ENCODE measurements around the gene TSEN34. TPM values are rescaled to one million over a fixed set of nuclear protein-coding genes. Genes with fewer than 3 reads are reported as not detected.
"Not testable (repeated sequence)": the region's sequence is repeated elsewhere in the genome, so short reads cannot be mapped to it uniquely, and the experiment has no call there.

The TSEN34 gene
- total RNA-seq, 4 donors from 2014 or later = 40.9 to 48.9 (median 43.9) TPM

DNA sequence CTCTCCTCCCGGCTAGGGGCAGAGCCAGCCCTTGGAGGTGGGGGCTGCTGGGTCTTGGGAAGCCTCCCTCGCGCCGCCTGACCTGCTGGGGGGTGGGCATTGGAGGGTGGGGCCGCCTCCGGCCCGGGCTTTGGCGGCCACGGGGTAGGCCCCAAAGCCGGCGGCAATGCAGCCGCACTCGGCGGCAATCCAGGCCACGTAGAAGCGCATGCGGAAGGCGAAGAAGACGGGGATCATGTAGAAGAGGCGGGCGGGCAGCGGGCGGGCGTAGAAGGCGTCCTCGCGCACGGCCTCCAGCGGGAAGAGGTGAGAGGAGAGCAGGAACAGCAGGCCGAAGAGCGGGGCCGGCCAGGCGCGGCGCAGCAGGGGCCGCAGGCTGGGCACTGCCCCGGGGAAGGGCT is 10.4 kb upstream of the TSEN34 start:
- Histone ChIP-seq H3K9me3 (no peaks in the 10 kb centered on the region), H3K4me3 (no peak overlapping the region), H3K27me3 (no peaks in the 10 kb centered on the region), H3K4me1 (no peaks in the 10 kb centered on the region), H3K27ac (no peak overlapping the region), H3K36me3 (no peaks in the 10 kb centered on the region)
- intact Hi-C loops (cut with DNase I; ENCODE audit: low total_unique reads) (no loop called here), in situ Hi-C loops (cut with MboI; ENCODE audit: low sequenced_read_pairs in 4 of 4) (no loop called here)
- ATAC-seq = no peak
- no peak for DNase-seq
- TF ChIP-seq, protein P1, sequence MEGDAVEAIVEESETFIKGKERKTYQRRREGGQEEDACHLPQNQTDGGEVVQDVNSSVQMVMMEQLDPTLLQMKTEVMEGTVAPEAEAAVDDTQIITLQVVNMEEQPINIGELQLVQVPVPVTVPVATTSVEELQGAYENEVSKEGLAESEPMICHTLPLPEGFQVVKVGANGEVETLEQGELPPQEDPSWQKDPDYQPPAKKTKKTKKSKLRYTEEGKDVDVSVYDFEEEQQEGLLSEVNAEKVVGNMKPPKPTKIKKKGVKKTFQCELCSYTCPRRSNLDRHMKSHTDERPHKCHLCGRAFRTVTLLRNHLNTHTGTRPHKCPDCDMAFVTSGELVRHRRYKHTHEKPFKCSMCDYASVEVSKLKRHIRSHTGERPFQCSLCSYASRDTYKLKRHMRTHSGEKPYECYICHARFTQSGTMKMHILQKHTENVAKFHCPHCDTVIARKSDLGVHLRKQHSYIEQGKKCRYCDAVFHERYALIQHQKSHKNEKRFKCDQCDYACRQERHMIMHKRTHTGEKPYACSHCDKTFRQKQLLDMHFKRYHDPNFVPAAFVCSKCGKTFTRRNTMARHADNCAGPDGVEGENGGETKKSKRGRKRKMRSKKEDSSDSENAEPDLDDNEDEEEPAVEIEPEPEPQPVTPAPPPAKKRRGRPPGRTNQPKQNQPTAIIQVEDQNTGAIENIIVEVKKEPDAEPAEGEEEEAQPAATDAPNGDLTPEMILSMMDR (IDR thresholded peaks at IDR 0.05 in 4 of 5, conservative IDR thresholded peaks at IDR 0.05 in 1 of 5) = no peak
- TF ChIP-seq POLR2A (IDR thresholded peaks at IDR 0.05) = no peak

DNA sequence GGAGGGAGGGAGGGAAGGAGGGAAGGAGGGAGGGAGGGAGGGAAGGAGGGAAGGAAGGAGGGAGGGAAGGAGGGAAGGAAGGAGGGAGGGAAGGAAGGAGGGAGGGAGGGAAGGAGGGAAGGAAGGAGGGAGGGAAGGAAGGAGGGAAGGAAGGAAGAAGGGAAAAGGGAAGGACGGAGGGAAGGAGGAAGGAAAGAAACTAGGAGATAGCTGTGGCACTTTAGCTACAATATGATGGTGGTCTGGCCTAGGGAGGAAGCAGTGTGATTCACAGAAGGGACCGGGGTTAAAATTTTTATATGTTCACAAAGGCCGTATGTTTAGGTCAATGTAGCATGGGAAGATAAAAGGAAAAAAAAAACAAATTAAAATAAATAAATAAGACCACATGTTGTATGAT is 9.2 kb upstream of the TSEN34 start:
- H3K27ac ChIP-seq; H3K36me3 ChIP-seq; H3K27me3 ChIP-seq; H3K4me1 ChIP-seq; intact Hi-C loops (cut with DNase I; ENCODE audit: low total_unique reads); H3K9me3 ChIP-seq; DNase-seq; ATAC-seq; in situ Hi-C loops (cut with MboI; ENCODE audit: low sequenced_read_pairs in 4 of 4); H3K4me3 ChIP-seq: not testable (repeated sequence)

DNA sequence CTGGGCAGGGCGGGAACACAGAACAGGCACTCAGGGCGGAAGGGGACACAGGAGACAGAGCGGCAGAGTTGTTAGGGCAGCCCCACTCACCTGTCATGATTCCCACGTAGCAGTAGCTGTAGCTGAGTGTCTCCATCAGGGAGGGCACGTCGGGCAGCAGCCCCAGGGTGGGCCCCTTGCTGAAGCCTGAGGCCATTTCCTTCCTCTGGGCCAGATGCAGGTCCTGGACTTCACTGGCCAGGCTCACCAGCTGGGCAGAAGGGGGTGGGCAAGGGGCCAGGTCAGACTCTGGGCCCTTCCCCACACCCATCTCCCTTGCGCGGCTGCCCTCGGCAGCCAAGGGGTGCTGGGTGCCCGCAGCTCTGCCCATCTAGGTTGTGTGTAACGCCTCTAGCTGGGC is 7.7 kb upstream of the TSEN34 start:
- DNase-seq (no peak), ATAC-seq (no peak)
- in situ Hi-C loops (cut with MboI; ENCODE audit: low sequenced_read_pairs in 4 of 4) = no loop called here
- no peak overlapping the region for H3K27ac ChIP-seq
- TF ChIP-seq, protein P1 (IDR thresholded peaks at IDR 0.05 in 4 of 5, conservative IDR thresholded peaks at IDR 0.05 in 1 of 5) = no peak
- TF ChIP-seq POLR2A (IDR thresholded peaks at IDR 0.05) = no peak
- H3K4me3 ChIP-seq = no peak overlapping the region
- intact Hi-C loops (cut with DNase I; ENCODE audit: low total_unique reads) = no loop called here
- no peaks in the 10 kb centered on the region for H3K9me3 ChIP-seq
- no peaks in the 10 kb centered on the region for H3K36me3 ChIP-seq
- H3K4me1 ChIP-seq = peaks cover under 1 to 2% of the 10 kb centered on the region in 2 donors
- H3K27me3 ChIP-seq = no peaks in the 10 kb centered on the region

DNA sequence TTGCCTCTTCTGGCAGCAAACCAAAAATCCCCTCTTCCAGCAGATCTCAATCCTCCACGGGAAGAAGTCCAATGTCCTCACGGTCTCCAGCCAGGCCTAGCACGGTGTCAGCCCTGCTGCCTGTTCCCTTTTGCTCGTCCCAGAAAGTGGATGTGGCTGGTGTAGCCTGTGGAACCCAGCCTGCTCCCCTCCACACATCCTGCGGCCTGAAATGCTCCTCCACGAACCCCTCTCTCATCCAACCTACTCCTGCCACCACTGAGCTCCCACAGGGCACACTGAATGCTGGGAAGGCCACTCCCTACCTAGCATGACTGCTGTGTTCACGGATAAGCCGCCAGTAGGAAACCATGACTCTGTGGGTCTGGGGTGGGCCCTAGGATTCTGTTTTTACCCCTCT is 4.8 kb upstream of the TSEN34 start:
- TF ChIP-seq, protein P1 (IDR thresholded peaks at IDR 0.05 in 4 of 5, conservative IDR thresholded peaks at IDR 0.05 in 1 of 5) = no peak
- TF ChIP-seq POLR2A (IDR thresholded peaks at IDR 0.05) = no peak
- no peaks in the 10 kb centered on the region for H3K9me3 ChIP-seq
- H3K27ac ChIP-seq = no peak overlapping the region
- H3K27me3 ChIP-seq = no peaks in the 10 kb centered on the region
- H3K36me3 ChIP-seq = no peaks in the 10 kb centered on the region
- no peak for ATAC-seq
- H3K4me1 ChIP-seq = peaks cover 6 to 10% of the 10 kb centered on the region in 2 donors
- in situ Hi-C loops (cut with MboI; ENCODE audit: low sequenced_read_pairs in 4 of 4) (no loop called here), intact Hi-C loops (cut with DNase I; ENCODE audit: low total_unique reads) (no loop called here)
- no peak overlapping the region for H3K4me3 ChIP-seq
- no peak for DNase-seq

DNA sequence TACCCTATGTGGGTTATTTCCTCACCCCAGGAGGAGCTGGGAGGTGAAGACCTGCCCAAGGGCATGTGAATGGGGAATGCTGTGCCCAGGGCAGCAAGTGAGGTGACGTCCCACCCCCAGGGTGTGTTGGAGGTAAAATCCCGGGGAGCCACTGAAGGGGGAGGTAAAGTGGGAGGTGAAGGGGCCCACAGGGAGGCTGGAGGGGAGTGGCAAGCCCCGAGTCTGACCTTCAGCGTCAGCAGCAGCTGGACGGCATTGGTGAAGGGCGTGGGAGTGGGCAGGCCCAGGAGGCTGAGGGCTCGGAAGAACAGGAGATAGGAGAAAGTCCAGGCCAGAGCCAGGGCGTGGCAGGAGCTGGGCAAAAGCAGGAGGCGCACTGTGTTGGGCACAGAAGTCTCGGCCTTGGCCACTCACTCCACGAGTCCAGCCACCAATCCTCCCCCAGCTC is 4.2 kb upstream of the TSEN34 start:
- H3K9me3 ChIP-seq = no peaks in the 10 kb centered on the region
- peaks cover 11 to 16% of the 10 kb centered on the region in 2 donors for H3K4me1 ChIP-seq
- DNase-seq = no peak
- H3K27ac ChIP-seq = no peak overlapping the region
- TF ChIP-seq POLR2A (IDR thresholded peaks at IDR 0.05) = no peak
- in situ Hi-C loops (cut with MboI; ENCODE audit: low sequenced_read_pairs in 4 of 4) (no loop called here), intact Hi-C loops (cut with DNase I; ENCODE audit: low total_unique reads) (no loop called here)
- no peak for ATAC-seq
- no peak overlapping the region for H3K4me3 ChIP-seq
- H3K27me3 ChIP-seq = no peaks in the 10 kb centered on the region
- no peaks in the 10 kb centered on the region for H3K36me3 ChIP-seq

DNA sequence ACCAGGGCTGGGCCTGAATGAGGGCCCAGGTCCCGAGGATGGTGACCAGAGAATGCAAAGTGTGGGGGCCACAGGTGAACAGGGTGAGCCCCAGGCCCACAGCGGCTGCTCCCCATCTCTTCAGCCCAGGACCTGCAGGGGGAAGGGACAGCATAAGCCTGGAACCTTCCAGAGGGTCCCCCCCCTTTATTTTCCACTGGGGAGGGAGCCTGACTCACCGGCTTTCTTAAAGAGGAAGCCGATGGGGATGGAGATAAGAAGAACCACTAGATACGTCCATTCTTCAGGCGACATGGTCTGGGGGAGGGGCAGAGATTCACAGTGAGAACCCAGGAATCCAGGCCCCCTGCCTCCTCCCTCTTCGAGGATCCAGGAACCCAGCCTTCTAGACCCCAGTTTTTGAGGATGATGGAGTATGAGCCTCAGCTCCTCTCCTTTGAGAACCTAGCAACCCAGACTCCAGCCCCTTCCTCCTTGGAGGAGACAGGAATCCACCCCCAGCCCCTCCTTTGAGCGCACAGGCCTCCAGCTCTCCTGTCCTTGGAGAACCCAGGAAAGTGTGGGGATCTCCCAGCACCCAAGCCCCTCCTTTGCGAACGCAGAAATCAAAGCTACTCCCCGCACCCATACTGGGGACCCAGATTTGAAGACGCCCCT is 2.8 kb upstream of the TSEN34 start:
- H3K27ac ChIP-seq = peak overlapping the region; percentile 92 to 98 (median 95)
- DNase-seq (no peak), ATAC-seq (no peak)
- TF ChIP-seq POLR2A (IDR thresholded peaks at IDR 0.05) = no peak
- TF ChIP-seq, protein P1 (IDR thresholded peaks at IDR 0.05 in 4 of 5, conservative IDR thresholded peaks at IDR 0.05 in 1 of 5) = no peak
- no peaks in the 10 kb centered on the region for H3K9me3 ChIP-seq
- H3K36me3 ChIP-seq = peaks cover 0 to 10% of the 10 kb centered on the region in 2 donors
- in situ Hi-C loops (cut with MboI; ENCODE audit: low sequenced_read_pairs in 4 of 4) (no loop called here), intact Hi-C loops (cut with DNase I; ENCODE audit: low total_unique reads) (no loop called here)
- H3K27me3 ChIP-seq = no peaks in the 10 kb centered on the region
- H3K4me3 ChIP-seq = peak overlapping the region; percentile 72 to 95 (median 89)
- H3K4me1 ChIP-seq = peaks cover 15 to 20% of the 10 kb centered on the region in 2 donors
